ENCODE data around the gene STT3A. TPM values are rescaled to one million over a fixed set of nuclear protein-coding genes. Genes with fewer than 3 reads are reported as not detected.

Gene STT3A
- total and polyA plus RNA-seq, 7 donors = 10.8 to 62.7 (median 49.3) TPM

GRCh38 chr11:125627236-125627910, 34.7 kb downstream of the STT3A start:
- H3K36me3 ChIP-seq = peaks cover 0 to 14% (median 0%) of the 10 kb centered on the region in 4 donors
- WGBS, 2 donors = 55 to 69% methylated on average over 7 of the region's 7 CpGs
- no peak overlapping the region for H3K4me3 ChIP-seq
- peaks cover 0 to 37% (median 19%) of the 10 kb centered on the region in 4 donors for H3K4me1 ChIP-seq
- H3K27me3 ChIP-seq = no peaks in the 10 kb centered on the region
- intact Hi-C loops (cut with DNase I) = loop anchor here (5.0 to 10.0 kb wide), 3 partner anchors 53 to 260 kb away; partner anchors contain the start of genes FEZ1 and HYLS1
- no peaks in the 10 kb centered on the region for H3K9me3 ChIP-seq
- TF ChIP-seq EP300 (IDR thresholded peaks at IDR 0.05) (no peak), CTCF (IDR thresholded peaks at IDR 0.05) (no peak), POLR2A (IDR thresholded peaks at IDR 0.05) (no peak), POLR2AphosphoS5 (IDR thresholded peaks at IDR 0.05) (no peak)
- DNase-seq = no peak
- no peak overlapping the region for H3K27ac ChIP-seq

DNA sequence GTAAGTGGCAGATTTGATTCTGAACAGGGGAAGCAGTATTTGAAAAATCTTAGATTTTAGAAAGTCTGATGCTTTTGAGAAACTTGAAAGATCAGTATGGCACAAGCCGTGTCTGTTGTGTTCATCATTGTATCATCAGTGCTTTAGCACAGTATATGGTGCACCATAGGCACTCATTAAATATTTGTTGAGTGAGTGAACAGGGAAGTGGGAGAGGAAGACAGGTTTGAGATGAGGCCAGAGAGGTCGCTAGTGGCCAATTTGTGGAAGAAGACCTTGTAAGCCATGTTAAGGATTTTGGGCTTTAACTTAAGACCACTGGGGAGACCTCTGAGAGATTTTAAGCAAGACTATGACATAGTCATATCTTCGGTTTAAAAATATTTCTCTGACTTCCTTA, 45.2 kb downstream of the STT3A start:
- TF ChIP-seq EP300 (IDR thresholded peaks at IDR 0.05) = no peak
- TF ChIP-seq POLR2A (IDR thresholded peaks at IDR 0.05) = no peak
- no peak for TF ChIP-seq POLR2AphosphoS5 (IDR thresholded peaks at IDR 0.05)
- TF ChIP-seq CTCF (IDR thresholded peaks at IDR 0.05) = no peak
- Histone ChIP-seq H3K27me3 (no peaks in the 10 kb centered on the region), H3K4me3 (no peak overlapping the region), H3K36me3 (peaks cover 0 to 48% (median 4%) of the 10 kb centered on the region in 4 donors), H3K9me3 (no peaks in the 10 kb centered on the region), H3K27ac (no peak overlapping the region), H3K4me1 (no peaks in the 10 kb centered on the region)
- intact Hi-C loops (cut with DNase I) = no loop called here
- 71 to 78% methylated on average over 3 of the region's 3 CpGs for WGBS, 2 donors
- no peak for DNase-seq

DNA sequence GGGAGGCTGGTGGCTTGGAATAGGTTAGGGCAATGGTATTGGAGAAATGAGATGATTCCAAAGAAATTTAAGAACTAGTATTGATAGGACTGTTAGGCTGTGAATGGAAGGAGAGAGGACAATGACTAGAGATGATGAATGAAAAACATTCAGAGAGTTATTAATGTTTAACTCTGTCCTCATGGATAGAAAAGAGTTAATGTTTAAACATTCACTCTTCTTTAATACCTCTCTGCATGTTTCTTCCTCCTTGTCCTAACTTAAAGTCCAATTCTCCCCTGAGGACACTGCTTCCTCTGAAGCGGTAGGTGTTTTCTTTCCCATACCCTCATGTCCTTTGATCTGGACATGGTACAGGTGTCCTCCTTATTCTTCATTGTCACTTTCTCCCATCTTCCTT, 45.7 kb downstream of the STT3A start:
- peaks cover 0 to 45% (median 2%) of the 10 kb centered on the region in 4 donors for H3K36me3 ChIP-seq
- TF ChIP-seq POLR2AphosphoS5 (IDR thresholded peaks at IDR 0.05) = no peak
- no peak for TF ChIP-seq EP300 (IDR thresholded peaks at IDR 0.05)
- TF ChIP-seq CTCF (IDR thresholded peaks at IDR 0.05) = no peak
- no peak for TF ChIP-seq POLR2A (IDR thresholded peaks at IDR 0.05)
- no peak overlapping the region for H3K4me3 ChIP-seq
- WGBS, 2 donors = 27 to 72% methylated on average over 1 of the region's 1 CpG
- H3K27ac ChIP-seq = no peak overlapping the region
- H3K27me3 ChIP-seq = no peaks in the 10 kb centered on the region
- H3K4me1 ChIP-seq = no peaks in the 10 kb centered on the region
- DNase-seq = no peak
- intact Hi-C loops (cut with DNase I) = no loop called here
- no peaks in the 10 kb centered on the region for H3K9me3 ChIP-seq

- DNase-seq = no peak
- no peak overlapping the region for H3K27ac ChIP-seq
- 93 to 95% methylated on average over 3 of the region's 3 CpGs for WGBS, 2 donors
- no peaks in the 10 kb centered on the region for H3K27me3 ChIP-seq
- intact Hi-C loops (cut with DNase I) = no loop called here
- no peaks in the 10 kb centered on the region for H3K4me1 ChIP-seq
- TF ChIP-seq EP300 (IDR thresholded peaks at IDR 0.05) (no peak), POLR2A (IDR thresholded peaks at IDR 0.05) (no peak), POLR2AphosphoS5 (IDR thresholded peaks at IDR 0.05) (no peak), CTCF (IDR thresholded peaks at IDR 0.05) (no peak)
- H3K4me3 ChIP-seq = no peak overlapping the region
- peaks cover 0 to 28% (median 2%) of the 10 kb centered on the region in 4 donors for H3K36me3 ChIP-seq
- no peaks in the 10 kb centered on the region for H3K9me3 ChIP-seq
Observed at GRCh38 chr11:125645871-125646270, 53.2 kb downstream of the STT3A start.
